SK-N-MC (cell line): Measurements from ENCODE around the gene NRXN3.

Experiments
- EZH2 ChIP-seq: fragments of 200-600 bp; sonication (generic); IDR thresholded peaks from one replicate; pipeline ENCODE4 v1.6.1; 2017; ENCODE audit warnings: antibody characterized with exemption
- FOXP2 ChIP-seq: optimal IDR thresholded peaks from 2 replicates; pipeline ENCODE3; 2011; ENCODE audit warnings: mild to moderate bottlenecking, moderate library complexity; ENCODE audit not compliant: insufficient read depth; ENCODE audit errors: extremely low read length, control extremely low read depth
- POLR2AphosphoS5 ChIP-seq: IDR thresholded peaks from 2 replicates; pipeline ENCODE4 v1.6.1; 2012; ENCODE audit warnings: mild to moderate bottlenecking, low read depth, low read length, borderline replicate concordance

DNA sequence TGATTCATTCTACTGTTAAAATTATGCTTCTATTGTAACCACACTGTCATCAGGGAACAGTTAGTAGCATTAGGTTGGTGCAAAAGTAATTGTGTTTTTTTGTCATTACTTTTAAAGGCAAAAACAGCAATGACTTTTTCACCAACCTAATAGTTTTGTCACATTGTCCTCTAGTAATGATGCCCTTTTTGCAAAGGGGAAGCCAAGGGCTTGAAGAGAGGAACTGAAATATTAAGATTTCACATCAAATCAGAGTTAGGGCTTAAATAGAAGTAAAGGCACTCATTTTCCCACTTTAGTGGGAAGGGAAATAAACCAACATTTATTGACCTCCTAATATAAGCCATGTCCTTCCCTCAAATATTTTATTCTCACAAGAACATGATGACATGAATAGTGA lies 273.7 kb downstream of the NRXN3 start:
- TF ChIP-seq EZH2 (no peak), POLR2AphosphoS5 (no peak), FOXP2 (no peak)
